ENCODE data around the gene IGFBP2. TPM values are rescaled to one million over a fixed set of nuclear protein-coding genes. Genes with fewer than 3 reads are reported as not detected.

IGFBP2 gene
- total RNA-seq, 1 experiment from 2014 or later, result 363 TPM

DNA sequence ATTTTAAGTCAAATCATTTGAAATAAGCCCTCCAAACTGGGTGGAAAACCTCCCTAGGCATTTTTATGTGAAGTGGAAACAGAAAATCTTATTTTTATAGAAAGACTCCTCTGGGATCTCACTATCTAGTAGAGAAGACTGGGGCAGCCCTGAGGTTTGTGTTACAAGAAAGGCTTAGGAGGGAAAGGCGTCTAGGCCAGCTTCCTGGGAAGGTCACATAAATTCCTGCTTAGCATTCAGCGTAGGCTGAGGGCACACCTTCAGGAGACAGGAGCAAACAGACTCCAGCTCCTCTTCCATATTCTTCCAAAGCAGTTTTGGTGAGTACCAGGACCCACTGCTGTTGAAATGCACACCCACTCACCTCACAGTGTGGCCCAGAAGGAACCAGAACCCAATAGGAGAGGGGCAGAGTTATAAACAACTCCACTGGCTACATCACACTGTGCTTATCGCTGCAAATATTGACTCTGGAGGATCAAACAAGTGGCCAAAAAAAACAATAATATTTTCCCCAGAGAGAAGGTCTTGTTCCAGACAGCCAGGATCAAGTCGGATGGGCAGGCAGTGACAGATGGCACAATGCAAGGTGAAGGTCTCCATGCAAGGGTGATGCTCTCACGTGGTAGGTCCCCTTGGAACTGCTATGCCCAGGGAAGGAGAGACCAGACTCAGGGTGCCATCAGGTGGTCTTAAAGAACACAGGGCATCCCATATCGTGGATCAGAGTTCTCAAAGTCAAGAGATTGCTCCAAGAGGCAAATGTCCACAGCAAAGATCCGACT lies 17.7 kb upstream of the IGFBP2 start:
- H3K9ac ChIP-seq (ENCODE audit: extremely low read depth, insufficient read length, low read length), result no peak overlapping the region
- H3K56ac ChIP-seq (ENCODE audit: insufficient read length, low read depth, low read length), result no peak overlapping the region
- no peak overlapping the region for H2BK5ac ChIP-seq (ENCODE audit: insufficient read length, low read length)
- no peaks in the 10 kb centered on the region for H3K79me2 ChIP-seq (ENCODE audit: insufficient read depth, low read length)
- no peak overlapping the region for H4K8ac ChIP-seq (replicated peaks; ENCODE audit: insufficient read length, low read depth, low read length)
- no peak overlapping the region for H4K91ac ChIP-seq (ENCODE audit: insufficient read length, low read depth, low read length)
- H2AK5ac ChIP-seq (ENCODE audit: insufficient read length, low read length), result no peak overlapping the region
- no peak for DNase-seq
- H4K20me1 ChIP-seq (ENCODE audit: control insufficient read depth, insufficient read depth, insufficient read length), result no peaks in the 10 kb centered on the region
- no peak overlapping the region for H2BK120ac ChIP-seq (ENCODE audit: low read depth, low read length, poor library complexity, severe bottlenecking)
- H3K23ac ChIP-seq (ENCODE audit: insufficient read length, low read depth, low read length), result no peak overlapping the region
- Mint-ChIP-seq H3K36me3 (ENCODE audit: insufficient read depth in 1 of 3, low read depth in 3 of 3) (peaks cover 0 to 3% (median 0%) of the 10 kb centered on the region in 3 experiments; a peak in 1 of 7 replicates), H3K27ac (no peak overlapping the region), H3K27me3 (ENCODE audit: low read depth) (peaks cover 7% of the 10 kb centered on the region), H3K9me3 (no peaks in the 10 kb centered on the region; a peak in 2 of 5 replicates), H3K4me1 (peaks cover 21 to 31% of the 10 kb centered on the region in 2 experiments), H3K4me3 (no peak overlapping the region)
- no peaks in the 10 kb centered on the region for H3K23me2 ChIP-seq (ENCODE audit: insufficient read length, low read depth, low read length, poor library complexity, severe bottlenecking)
- no peak overlapping the region for H2AFZ ChIP-seq (ENCODE audit: low read length)
- no peak overlapping the region for H2BK20ac ChIP-seq (ENCODE audit: low read depth, low read length, poor library complexity, severe bottlenecking)
- TF ChIP-seq, protein P1, sequence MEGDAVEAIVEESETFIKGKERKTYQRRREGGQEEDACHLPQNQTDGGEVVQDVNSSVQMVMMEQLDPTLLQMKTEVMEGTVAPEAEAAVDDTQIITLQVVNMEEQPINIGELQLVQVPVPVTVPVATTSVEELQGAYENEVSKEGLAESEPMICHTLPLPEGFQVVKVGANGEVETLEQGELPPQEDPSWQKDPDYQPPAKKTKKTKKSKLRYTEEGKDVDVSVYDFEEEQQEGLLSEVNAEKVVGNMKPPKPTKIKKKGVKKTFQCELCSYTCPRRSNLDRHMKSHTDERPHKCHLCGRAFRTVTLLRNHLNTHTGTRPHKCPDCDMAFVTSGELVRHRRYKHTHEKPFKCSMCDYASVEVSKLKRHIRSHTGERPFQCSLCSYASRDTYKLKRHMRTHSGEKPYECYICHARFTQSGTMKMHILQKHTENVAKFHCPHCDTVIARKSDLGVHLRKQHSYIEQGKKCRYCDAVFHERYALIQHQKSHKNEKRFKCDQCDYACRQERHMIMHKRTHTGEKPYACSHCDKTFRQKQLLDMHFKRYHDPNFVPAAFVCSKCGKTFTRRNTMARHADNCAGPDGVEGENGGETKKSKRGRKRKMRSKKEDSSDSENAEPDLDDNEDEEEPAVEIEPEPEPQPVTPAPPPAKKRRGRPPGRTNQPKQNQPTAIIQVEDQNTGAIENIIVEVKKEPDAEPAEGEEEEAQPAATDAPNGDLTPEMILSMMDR (conservative IDR thresholded peaks at IDR 0.05), result no peak
- no peak overlapping the region for H3K27ac ChIP-seq (ENCODE audit: insufficient read length, low read depth, low read length)
- no peak overlapping the region for H3K18ac ChIP-seq (ENCODE audit: insufficient read length, low read depth, low read length)
- H3K4me1 ChIP-seq (ENCODE audit: insufficient read depth, low read length), result peaks cover 10% of the 10 kb centered on the region
- no peak overlapping the region for H3T11ph ChIP-seq (ENCODE audit: low read length)
- H2BK15ac ChIP-seq (ENCODE audit: low read depth, low read length), result no peak overlapping the region
- H4K5ac ChIP-seq (ENCODE audit: insufficient read length, low read depth, low read length), result no peak overlapping the region
- H2BK12ac ChIP-seq (ENCODE audit: insufficient read length, low read depth, low read length), result no peak overlapping the region
- H3K27me3 ChIP-seq (ENCODE audit: insufficient read depth, low read length), result no peaks in the 10 kb centered on the region
- WGBS (ENCODE audit: extremely low coverage, insufficient read length, low lambda C conversion rate), result no CpG with 5 or more reads among the region's 7 CpGs
- H3K9me3 ChIP-seq (ENCODE audit: control insufficient read depth, low read depth, low read length), result no peaks in the 10 kb centered on the region
- H3K79me1 ChIP-seq (ENCODE audit: insufficient read depth, low read depth, low read length, poor library complexity, severe bottlenecking), result no peaks in the 10 kb centered on the region
- no peak overlapping the region for H3K4ac ChIP-seq (ENCODE audit: low read depth, low read length)
- no peak overlapping the region for H3K14ac ChIP-seq (ENCODE audit: insufficient read depth, low read length)
- H3K4me2 ChIP-seq (ENCODE audit: insufficient read depth, insufficient read length, low read length), result no peak overlapping the region
